ENCODE results near the gene HNRNPM.
"Not testable (repeated sequence)": the region's sequence is repeated elsewhere in the genome, so short reads cannot be mapped to it uniquely, and the experiment has no call there.

DNA sequence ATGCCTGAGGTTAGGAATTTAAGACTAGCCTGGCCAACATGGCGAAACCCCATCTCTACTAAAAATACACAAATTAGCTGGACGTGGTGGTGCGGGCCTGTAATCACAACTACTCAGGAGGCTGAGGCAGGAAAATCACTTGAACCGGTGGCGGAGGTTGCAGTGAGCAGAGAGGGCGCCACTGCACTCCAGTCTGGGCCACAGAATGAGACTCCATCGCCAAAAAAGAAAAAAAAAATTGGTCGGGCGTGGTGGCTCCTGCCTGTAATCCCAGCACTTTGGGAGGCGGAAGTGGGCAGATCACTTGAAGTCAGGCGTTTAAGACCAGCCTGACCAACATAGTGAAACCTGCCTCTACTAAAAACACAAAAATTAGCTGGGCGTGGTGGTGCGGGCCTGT lies 34.1 kb upstream of the HNRNPM start:
- TF ChIP-seq, protein P1, sequence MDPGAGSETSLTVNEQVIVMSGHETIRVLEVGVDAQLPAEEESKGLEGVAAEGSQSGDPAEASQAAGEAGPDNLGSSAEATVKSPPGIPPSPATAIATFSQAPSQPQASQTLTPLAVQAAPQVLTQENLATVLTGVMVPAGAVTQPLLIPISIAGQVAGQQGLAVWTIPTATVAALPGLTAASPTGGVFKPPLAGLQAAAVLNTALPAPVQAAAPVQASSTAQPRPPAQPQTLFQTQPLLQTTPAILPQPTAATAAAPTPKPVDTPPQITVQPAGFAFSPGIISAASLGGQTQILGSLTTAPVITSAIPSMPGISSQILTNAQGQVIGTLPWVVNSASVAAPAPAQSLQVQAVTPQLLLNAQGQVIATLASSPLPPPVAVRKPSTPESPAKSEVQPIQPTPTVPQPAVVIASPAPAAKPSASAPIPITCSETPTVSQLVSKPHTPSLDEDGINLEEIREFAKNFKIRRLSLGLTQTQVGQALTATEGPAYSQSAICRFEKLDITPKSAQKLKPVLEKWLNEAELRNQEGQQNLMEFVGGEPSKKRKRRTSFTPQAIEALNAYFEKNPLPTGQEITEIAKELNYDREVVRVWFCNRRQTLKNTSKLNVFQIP (CRISPR knock-in tag; IDR thresholded peaks at IDR 0.05; ENCODE audit: borderline replicate concordance, low read depth) = not testable (repeated sequence)
- TF ChIP-seq ZNF70, ZFP3, ESRRG (CRISPR knock-in tag; IDR thresholded peaks at IDR 0.05): not testable (repeated sequence)
- TF ChIP-seq, protein P2, sequence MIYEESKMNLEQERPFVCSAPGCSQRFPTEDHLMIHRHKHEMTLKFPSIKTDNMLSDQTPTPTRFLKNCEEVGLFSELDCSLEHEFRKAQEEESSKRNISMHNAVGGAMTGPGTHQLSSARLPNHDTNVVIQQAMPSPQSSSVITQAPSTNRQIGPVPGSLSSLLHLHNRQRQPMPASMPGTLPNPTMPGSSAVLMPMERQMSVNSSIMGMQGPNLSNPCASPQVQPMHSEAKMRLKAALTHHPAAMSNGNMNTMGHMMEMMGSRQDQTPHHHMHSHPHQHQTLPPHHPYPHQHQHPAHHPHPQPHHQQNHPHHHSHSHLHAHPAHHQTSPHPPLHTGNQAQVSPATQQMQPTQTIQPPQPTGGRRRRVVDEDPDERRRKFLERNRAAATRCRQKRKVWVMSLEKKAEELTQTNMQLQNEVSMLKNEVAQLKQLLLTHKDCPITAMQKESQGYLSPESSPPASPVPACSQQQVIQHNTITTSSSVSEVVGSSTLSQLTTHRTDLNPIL (CRISPR knock-in tag; IDR thresholded peaks at IDR 0.05; ENCODE audit: low read depth) = not testable (repeated sequence)
- TF ChIP-seq, protein P3, sequence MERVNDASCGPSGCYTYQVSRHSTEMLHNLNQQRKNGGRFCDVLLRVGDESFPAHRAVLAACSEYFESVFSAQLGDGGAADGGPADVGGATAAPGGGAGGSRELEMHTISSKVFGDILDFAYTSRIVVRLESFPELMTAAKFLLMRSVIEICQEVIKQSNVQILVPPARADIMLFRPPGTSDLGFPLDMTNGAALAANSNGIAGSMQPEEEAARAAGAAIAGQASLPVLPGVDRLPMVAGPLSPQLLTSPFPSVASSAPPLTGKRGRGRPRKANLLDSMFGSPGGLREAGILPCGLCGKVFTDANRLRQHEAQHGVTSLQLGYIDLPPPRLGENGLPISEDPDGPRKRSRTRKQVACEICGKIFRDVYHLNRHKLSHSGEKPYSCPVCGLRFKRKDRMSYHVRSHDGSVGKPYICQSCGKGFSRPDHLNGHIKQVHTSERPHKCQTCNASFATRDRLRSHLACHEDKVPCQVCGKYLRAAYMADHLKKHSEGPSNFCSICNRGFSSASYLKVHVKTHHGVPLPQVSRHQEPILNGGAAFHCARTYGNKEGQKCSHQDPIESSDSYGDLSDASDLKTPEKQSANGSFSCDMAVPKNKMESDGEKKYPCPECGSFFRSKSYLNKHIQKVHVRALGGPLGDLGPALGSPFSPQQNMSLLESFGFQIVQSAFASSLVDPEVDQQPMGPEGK (CRISPR knock-in tag; IDR thresholded peaks at IDR 0.05; ENCODE audit: borderline replicate concordance) = not testable (repeated sequence)

All from SK-N-SH treated with all-trans-retinoic acid at 6 μM for 48 hours (cell line).